NB4 (cell line): Measurements from ENCODE around the gene ABCA8.

Source experiments
- CTCF ChIP-seq: IDR thresholded peaks from one replicate; pipeline ENCODE4 v1.5.1; 2012; ENCODE audit warnings: low read depth, low read length
- MAX ChIP-seq: IDR thresholded peaks from 2 replicates; pipeline ENCODE4 v1.6.1; 2011; ENCODE audit warnings: low read depth, low read length
- POLR2A ChIP-seq: IDR thresholded peaks from 2 replicates; pipeline ENCODE4 v1.6.1; 2011; ENCODE audit warnings: mild to moderate bottlenecking; ENCODE audit not compliant: insufficient read length; ENCODE audit errors: extremely low read depth

GRCh38 chr17:68832109-68832802, 122.9 kb downstream of the ABCA8 start:
- TF ChIP-seq CTCF (no peak), POLR2A (no peak), MAX (no peak)
